A549 (cell line): ENCODE measurements around the gene NXPH2. TPM values are rescaled to one million over a fixed set of nuclear protein-coding genes. Genes with fewer than 3 reads are reported as not detected.
"Not testable (repeated sequence)": the region's sequence is repeated elsewhere in the genome, so short reads cannot be mapped to it uniquely, and the experiment has no call there.

Source experiments
- ATAC-seq, 2 experiments: fragments of 200-7000 bp in 1 of 2; fragments of >200 bp in 1 of 2; cut with Nextera tagmentation in 1 of 2; cut with Tn5 transposase in 1 of 2; 3 replicates each; pipeline versions ENCODE4 v1.8.0 to v1.9.1; 2018 to 2020; ENCODE audit warnings: mild to moderate bottlenecking in 1 of 2, moderate library complexity in 1 of 2
- CTCF ChIA-PET: fragments of 300-600 bp; sonication (Branson Sonifier 250); formaldehyde crosslinking; extraction: SDS; loops from one replicate; lab custom pipeline; 2021; ENCODE audit warnings: antibody characterized with exemption, inconsistent platforms; lab: Yijun Ruan, JAX
- POLR2A ChIA-PET: fragments of 350-600 bp; formaldehyde crosslinking; extraction: SDS; loops from one replicate; lab custom pipeline; 2021; ENCODE audit warnings: antibody characterized with exemption, inconsistent platforms; lab: Yijun Ruan, JAX
- DNase-seq, 2 experiments: peaks; one replicate each; pipeline versions ENCODE4 v3.0.0 to v3.0.0-alpha.2; 2011 to 2016; ENCODE audit warnings: low read depth in 1 of 2, low spot score in 1 of 2
- FAIRE-seq: peaks from 2 replicates; lab custom pipeline; 2011; peaks lifted over from hg19 to GRCh38; lab: Jason Lieb, UNC
- H3K27ac ChIP-seq, 2 experiments: fragments of >200 bp; sonication (Bioruptor Twin); formaldehyde crosslinking; 3 replicates each; pipeline ENCODE4 v1.5.1; 2016 to 2017
- H3K4me1 ChIP-seq: fragments of >200 bp; sonication (Bioruptor Twin); formaldehyde crosslinking; 3 replicates; pipeline ENCODE4 v1.6.1; 2016
- H3K4me2 ChIP-seq: fragments of >200 bp; sonication (Bioruptor Twin); formaldehyde crosslinking; 3 replicates; pipeline ENCODE4 v1.6.1; 2016
- H3K4me3 ChIP-seq: fragments of >200 bp; sonication (Bioruptor Twin); formaldehyde crosslinking; 3 replicates; pipeline ENCODE4 v1.5.1; 2016
- H3K9me3 ChIP-seq: fragments of >200 bp; sonication (Bioruptor Twin); formaldehyde crosslinking; 3 replicates; pipeline ENCODE4 v1.6.1; 2016
- CBX2 ChIP-seq: fragments of 200-600 bp; sonication (generic); IDR thresholded peaks from 2 replicates; pipeline ENCODE4 v1.6.1; 2016; ENCODE audit warnings: low read depth, mild to moderate bottlenecking, borderline replicate concordance
- CBX8 ChIP-seq: fragments of 200-600 bp; sonication (generic); IDR thresholded peaks from 2 replicates; pipeline ENCODE4 v1.6.1; 2016
- CHD2 ChIP-seq: fragments of 150-350 bp; IDR thresholded peaks from 2 replicates; pipeline ENCODE4 v1.6.1; 2014; ENCODE audit warnings: low read length; ENCODE audit not compliant: partially characterized antibody
- EHF ChIP-seq: fragments of 250-450 bp; sonication (Bioruptor Pico); IDR thresholded peaks from 2 replicates; pipeline ENCODE4 v1.5.0; 2020; ENCODE audit warnings: mild to moderate bottlenecking
- FOSB ChIP-seq: fragments of 250-450 bp; sonication (Bioruptor Pico); IDR thresholded peaks from 2 replicates; pipeline ENCODE4 v1.5.0; 2020; ENCODE audit warnings: mild to moderate bottlenecking, moderate library complexity
- FOSL2 ChIP-seq, 2 experiments: fragments of 450-650 bp in 1 of 2; fragments of >200 bp in 1 of 2; sonication (Bioruptor Twin) in 1 of 2; formaldehyde crosslinking; IDR thresholded peaks; 2 replicates each; pipeline versions ENCODE4 v1.5.0 to v1.6.1; 2016 to 2020; ENCODE audit warnings: mild to moderate bottlenecking in 1 of 2, moderate library complexity in 1 of 2
- HEYL ChIP-seq: fragments of 250-450 bp; sonication (Bioruptor Pico); IDR thresholded peaks from 2 replicates; pipeline ENCODE4 v1.8.0; 2021; ENCODE audit warnings: mild to moderate bottlenecking, moderate library complexity
- HMGXB4 ChIP-seq: fragments of 250-450 bp; sonication (Bioruptor Pico); IDR thresholded peaks from 2 replicates; pipeline ENCODE4 v1.5.0; 2021; ENCODE audit warnings: mild to moderate bottlenecking, moderate library complexity, borderline replicate concordance
- KDM5A ChIP-seq: fragments of 200-600 bp; sonication (generic); IDR thresholded peaks from 2 replicates; pipeline ENCODE4 v1.6.1; 2016; ENCODE audit warnings: antibody characterized with exemption, mild to moderate bottlenecking
- NFE2L2 ChIP-seq: fragments of 150-350 bp; conservative IDR thresholded peaks from 2 replicates; pipeline ENCODE4 v1.6.1; 2014; ENCODE audit warnings: low read length
- NR3C1 ChIP-seq: fragments of >200 bp; sonication (Bioruptor Twin); formaldehyde crosslinking; IDR thresholded peaks from 3 replicates; pipeline ENCODE4 v1.6.1; 2017
- POLR2AphosphoS2 ChIP-seq: conservative IDR thresholded peaks from 2 replicates; pipeline ENCODE4 v1.6.1; 2012; ENCODE audit warnings: low read length, improper control_type of control experiment, inconsistent platforms
- RAD21 ChIP-seq, 2 experiments: fragments of >200 bp in 1 of 2; sonication (Bioruptor Twin) in 1 of 2; formaldehyde crosslinking in 1 of 2; IDR thresholded peaks in 1 of 2; conservative IDR thresholded peaks in 1 of 2; 2 replicates in 1 of 2; 3 replicates in 1 of 2; pipeline ENCODE4 v1.6.1; 2012 to 2018; ENCODE audit warnings: inconsistent platforms in 1 of 2
- RARB ChIP-seq: fragments of 250-450 bp; sonication (Bioruptor Pico); IDR thresholded peaks from 2 replicates; pipeline ENCODE4 v1.8.0; 2021; ENCODE audit warnings: mild to moderate bottlenecking, moderate library complexity
- SMC3 ChIP-seq: fragments of >200 bp; sonication (Bioruptor Twin); formaldehyde crosslinking; IDR thresholded peaks from 3 replicates; pipeline ENCODE4 v1.6.1; 2018; ENCODE audit warnings: inconsistent platforms
- TFCP2L1 ChIP-seq: fragments of 250-450 bp; sonication (Bioruptor Pico); IDR thresholded peaks from 2 replicates; pipeline ENCODE4 v1.5.0; 2021; ENCODE audit warnings: mild to moderate bottlenecking
- TP53 ChIP-seq: fragments of 250-450 bp; sonication (Bioruptor Pico); IDR thresholded peaks from 2 replicates; pipeline ENCODE4 v1.5.0; 2021; ENCODE audit warnings: mild to moderate bottlenecking, moderate library complexity
- WGBS: methylation state at CpG from one replicate; pipeline ENCODE4 v1.1.6; 2017; ENCODE audit errors: missing lambda C conversion rate; 5-methylcytosine and 5-hydroxymethylcytosine counted together
- polyA plus RNA-seq, 4 experiments: library from polyadenylated mRNA; depleted of rRNA in 3 of 4; stranded (reverse); fragments of >200 nt; fragmentation: RNase III in 1 of 4; extraction: RNeasy Plus Mini Kit Qiagen cat#74134 plus additional on column Dnase treatment in 1 of 4; gene quantifications; 2 replicates in 3 of 4; 3 replicates in 1 of 4; pipeline ENCODE4 v1.2.3, GENCODE V29; 2011 to 2017
- TF ChIP-seq, protein P1 (sequence below): fragments of >200 bp; sonication (Bioruptor Twin); formaldehyde crosslinking; IDR thresholded peaks from 2 replicates; pipeline ENCODE4 v1.6.1; 2016
- TF ChIP-seq, protein P2 (sequence below): IDR thresholded peaks from 2 replicates; pipeline ENCODE4 v1.6.1; 2012; ENCODE audit warnings: low read depth, borderline replicate concordance

The NXPH2 gene
- polyA plus RNA-seq, 2 of the 4 experiments (the other 2 are of a cell fraction): not detected

- 23% methylated on average over 4 of the region's 4 CpGs for WGBS
These were observed 131.6 kb downstream of the NXPH2 start for GRCh38 chr2:138648606-138649005.

DNA sequence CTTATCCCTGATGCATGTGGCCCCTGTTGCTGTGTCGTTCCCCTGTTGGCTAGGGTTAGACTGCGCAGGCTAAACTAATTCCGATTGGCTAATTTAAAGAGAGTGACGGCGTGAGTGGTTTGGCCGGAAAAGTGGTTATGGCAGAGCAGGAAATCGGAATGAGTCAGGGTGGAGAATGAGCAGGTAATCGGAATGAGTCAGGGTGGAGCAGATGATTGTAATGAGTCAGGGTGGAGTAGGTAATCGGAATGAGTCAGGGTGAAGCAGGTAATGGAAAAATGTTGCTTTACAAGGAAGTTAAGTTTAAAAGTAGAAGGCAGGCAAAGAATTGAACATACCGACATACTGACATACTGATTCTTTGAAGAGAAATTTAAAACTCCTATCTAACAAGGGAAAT, 135.4 kb downstream of the NXPH2 start:
- peak in 1 of 2 experiments; percentile 36 for DNase-seq
- FAIRE-seq; H3K4me2 ChIP-seq; H3K9me3 ChIP-seq; TF ChIP-seq FOSL2 (IDR thresholded peaks at IDR 0.05): not testable (repeated sequence)
- WGBS: 73% methylated on average over 9 of the region's 10 CpGs
- TF ChIP-seq FOSL2 (CRISPR knock-in tag; IDR thresholded peaks at IDR 0.05): peak; percentile 36; the same call in 1 of the 2 replicates
- TF ChIP-seq, all 56 proteins: peak for 1; not testable (repeated sequence) for 55
- H3K4me3 ChIP-seq, CTCF ChIA-PET, H3K27ac ChIP-seq, POLR2A ChIA-PET, H3K4me1 ChIP-seq, ATAC-seq: not testable (repeated sequence)

More at GRCh38 chr2:138648606-138649005, 131.6 kb downstream of the NXPH2 start:
- FAIRE-seq (no peak), ATAC-seq (no peak), DNase-seq (no peak)
- Histone ChIP-seq H3K9me3 (no peaks in the 10 kb centered on the region), H3K4me3 (no peak overlapping the region), H3K4me2 (no peak overlapping the region), H3K4me1 (no peaks in the 10 kb centered on the region), H3K27ac (no peak overlapping the region)
- ChIA-PET CTCF (no interaction called here), POLR2A (no interaction called here)
- TF ChIP-seq TP53 (CRISPR knock-in tag): no peak
- TF ChIP-seq HMGXB4: no peak

- Histone ChIP-seq H3K4me3 (no peak overlapping the region), H3K4me2 (no peak overlapping the region), H3K9me3 (no peaks in the 10 kb centered on the region), H3K4me1 (no peaks in the 10 kb centered on the region), H3K27ac (no peak overlapping the region)
- POLR2A ChIA-PET: no interaction called here
- TF ChIP-seq, protein P1, sequence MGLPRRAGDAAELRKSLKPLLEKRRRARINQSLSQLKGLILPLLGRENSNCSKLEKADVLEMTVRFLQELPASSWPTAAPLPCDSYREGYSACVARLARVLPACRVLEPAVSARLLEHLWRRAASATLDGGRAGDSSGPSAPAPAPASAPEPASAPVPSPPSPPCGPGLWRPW: no peak
- ATAC-seq (no peak), FAIRE-seq (no peak), DNase-seq (no peak)
- CTCF ChIA-PET: interaction anchor here (0.5 kb wide), 1 partner anchor 662 kb away, joined by 3 read pairs; no protein-coding TSS in a partner anchor
- 66% methylated on average over 9 of the region's 9 CpGs for WGBS
These were observed 139.1 kb downstream of the NXPH2 start for GRCh38 chr2:138640921-138641676.

- no peak overlapping the region for H3K4me3 ChIP-seq
- FAIRE-seq: no peak
- TF ChIP-seq KDM5A (no peak), RAD21 (conservative IDR thresholded peaks at IDR 0.05 in 1 of 2, IDR thresholded peaks at IDR 0.05 in 1 of 2) (no peak), HEYL (CRISPR knock-in tag) (no peak), EHF (CRISPR knock-in tag) (no peak), CBX2 (no peak), SMC3 (no peak), NR3C1 (no peak), POLR2AphosphoS2 (no peak), FOSB (CRISPR knock-in tag) (no peak), NFE2L2 (no peak), CBX8 (no peak), RARB (CRISPR knock-in tag) (no peak), CHD2 (no peak), TFCP2L1 (no peak)
- TF ChIP-seq, protein P2, sequence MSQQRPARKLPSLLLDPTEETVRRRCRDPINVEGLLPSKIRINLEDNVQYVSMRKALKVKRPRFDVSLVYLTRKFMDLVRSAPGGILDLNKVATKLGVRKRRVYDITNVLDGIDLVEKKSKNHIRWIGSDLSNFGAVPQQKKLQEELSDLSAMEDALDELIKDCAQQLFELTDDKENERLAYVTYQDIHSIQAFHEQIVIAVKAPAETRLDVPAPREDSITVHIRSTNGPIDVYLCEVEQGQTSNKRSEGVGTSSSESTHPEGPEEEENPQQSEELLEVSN: no peak
- POLR2A ChIA-PET: no interaction called here
- no peak overlapping the region for H3K27ac ChIP-seq
- H3K9me3 ChIP-seq: peaks cover 8% of the 10 kb centered on the region; the same call in 2 of the 3 replicates
- no peaks in the 10 kb centered on the region for H3K4me1 ChIP-seq
- DNase-seq: no peak
- 59% methylated on average over 5 of the region's 5 CpGs for WGBS
- CTCF ChIA-PET: no interaction called here
- no peak for ATAC-seq
- H3K4me2 ChIP-seq: no peak overlapping the region
These were observed 142.5 kb downstream of the NXPH2 start for GRCh38 chr2:138637686-138638085.
